NT2/D1 (cell line): ENCODE results near the gene NXPE2.

ENCODE experiments used
- SUZ12 ChIP-seq: IDR thresholded peaks from 2 replicates; pipeline ENCODE4 v1.6.1; 2011; ENCODE audit not compliant: insufficient read length, insufficient read depth; ENCODE audit errors: extremely low read depth
- YY1 ChIP-seq: IDR thresholded peaks from 2 replicates; pipeline ENCODE4 v1.6.1; 2011; ENCODE audit not compliant: insufficient read length, insufficient read depth
- ZNF274 ChIP-seq: IDR thresholded peaks from 2 replicates; pipeline ENCODE4 v1.6.1; 2011; ENCODE audit warnings: mild to moderate bottlenecking, low read depth, low read length

DNA sequence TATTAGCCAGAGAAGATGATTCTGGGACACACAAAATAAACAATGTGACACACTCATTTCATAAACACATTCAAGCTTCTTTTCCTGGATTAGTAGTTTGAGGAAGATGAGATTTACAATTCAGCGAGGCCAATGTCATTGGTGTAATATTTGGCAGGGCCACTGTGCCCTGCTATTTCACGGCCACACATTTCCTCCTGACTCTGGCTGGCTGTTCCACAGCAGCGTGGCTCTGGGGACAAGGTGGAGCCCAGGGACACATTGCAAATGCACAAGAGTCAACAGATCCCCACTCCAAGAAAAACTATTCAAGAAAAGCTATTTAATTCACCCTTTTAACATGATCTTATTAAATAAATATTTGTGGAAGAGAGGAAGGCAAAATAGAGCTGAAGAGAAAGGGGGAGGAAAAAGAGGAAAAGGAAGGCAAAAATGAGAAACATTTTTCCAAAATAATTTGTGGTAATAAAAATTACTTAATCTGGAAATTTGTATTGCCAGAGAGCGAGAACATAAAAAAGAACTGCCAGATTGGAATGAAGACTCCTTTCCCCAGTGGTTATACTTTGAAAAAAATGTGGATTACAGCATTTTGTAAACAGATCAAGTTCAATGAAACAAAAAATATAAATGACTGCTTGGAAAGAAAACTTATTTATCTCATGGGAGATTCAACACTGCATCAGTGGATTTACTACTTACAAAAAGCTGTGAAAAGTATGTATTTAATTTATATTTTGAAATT, 27.1 kb downstream of the NXPE2 start:
- TF ChIP-seq YY1 (no peak), ZNF274 (no peak), SUZ12 (no peak)
